Central memory CD8-positive, alpha-beta T cell (primary cell): ENCODE data around the gene HOXB7.

ENCODE experiments used
- ATAC-seq: fragments of 150-1000 bp; cut with Tn5 transposase; replicated peaks from 2 replicates; pipeline ENCODE4 v1.10.0; 2022; ENCODE audit warnings: mild to moderate bottlenecking, moderate FRiP score, moderate number of reproducible peaks; ENCODE audit not compliant: poor library complexity, severe bottlenecking; ENCODE audit errors: extremely low read depth
- DNase-seq, 2 donors: peaks; one replicate each; pipeline ENCODE4 v3.0.0; 2021; ENCODE audit warnings: low spot score in 2 of 2
- H3K27ac Mint-ChIP-seq: one replicate; pipeline ENCODE4 v1.8.0; 2022; ENCODE audit warnings: low read depth, mild to moderate bottlenecking, moderate library complexity, mixed read lengths
- H3K27me3 Mint-ChIP-seq: one replicate; pipeline ENCODE4 v1.8.0; 2022; ENCODE audit warnings: mixed read lengths
- H3K36me3 Mint-ChIP-seq: one replicate; pipeline ENCODE4 v1.8.0; 2022; ENCODE audit warnings: mild to moderate bottlenecking, moderate library complexity, mixed read lengths; ENCODE audit not compliant: insufficient read depth
- H3K4me1 Mint-ChIP-seq: one replicate; pipeline ENCODE4 v1.8.0; 2022; ENCODE audit warnings: mixed read lengths
- H3K4me3 Mint-ChIP-seq: one replicate; pipeline ENCODE4 v1.8.0; 2022; ENCODE audit warnings: mild to moderate bottlenecking, moderate library complexity, mixed read lengths
- H3K9me3 Mint-ChIP-seq: one replicate; pipeline ENCODE4 v1.8.0; 2022; ENCODE audit warnings: mixed read lengths

Gene HOXB7

DNA sequence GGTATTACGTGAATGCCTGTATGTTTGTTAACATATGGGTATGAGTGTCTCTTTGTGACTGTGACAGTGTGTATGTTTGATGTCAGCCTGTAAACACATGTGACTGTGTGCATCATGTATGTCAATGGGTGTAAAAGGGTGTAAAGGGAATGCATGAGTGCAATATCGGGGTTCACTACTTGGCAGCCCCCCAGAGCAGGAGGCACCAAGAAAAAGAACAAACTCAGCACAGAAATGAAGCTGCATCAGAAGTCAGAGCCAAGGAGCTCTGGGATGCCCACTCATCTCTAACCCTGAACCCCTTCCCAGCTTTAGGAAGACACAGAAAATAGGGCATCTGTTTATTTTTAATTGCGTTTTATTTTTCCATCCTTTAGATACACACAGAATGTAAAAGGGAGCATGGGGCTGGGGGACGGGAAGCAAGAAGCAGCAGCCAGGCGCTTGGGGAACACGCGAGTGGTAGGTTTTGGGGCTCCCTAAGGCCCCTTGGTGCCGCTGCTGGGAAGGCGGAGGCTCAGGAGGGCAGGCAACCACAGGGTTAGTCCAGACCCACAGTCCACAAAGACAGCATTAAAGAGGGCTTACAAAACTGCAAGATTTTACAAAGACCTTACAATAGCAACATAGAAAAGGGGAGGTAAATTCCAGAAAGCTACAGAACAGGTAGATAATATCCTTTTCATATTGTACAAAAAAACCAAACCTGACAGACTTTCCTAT is 3.8 kb downstream of the HOXB7 start:
- Mint-ChIP-seq H3K4me1 (peaks cover 23% of the 10 kb centered on the region), H3K36me3 (peaks cover 9% of the 10 kb centered on the region), H3K27me3 (peaks cover 84% of the 10 kb centered on the region), H3K27ac (no peak overlapping the region), H3K4me3 (no peak overlapping the region), H3K9me3 (no peaks in the 10 kb centered on the region)
- ATAC-seq (no peak), DNase-seq (no peak)

DNA sequence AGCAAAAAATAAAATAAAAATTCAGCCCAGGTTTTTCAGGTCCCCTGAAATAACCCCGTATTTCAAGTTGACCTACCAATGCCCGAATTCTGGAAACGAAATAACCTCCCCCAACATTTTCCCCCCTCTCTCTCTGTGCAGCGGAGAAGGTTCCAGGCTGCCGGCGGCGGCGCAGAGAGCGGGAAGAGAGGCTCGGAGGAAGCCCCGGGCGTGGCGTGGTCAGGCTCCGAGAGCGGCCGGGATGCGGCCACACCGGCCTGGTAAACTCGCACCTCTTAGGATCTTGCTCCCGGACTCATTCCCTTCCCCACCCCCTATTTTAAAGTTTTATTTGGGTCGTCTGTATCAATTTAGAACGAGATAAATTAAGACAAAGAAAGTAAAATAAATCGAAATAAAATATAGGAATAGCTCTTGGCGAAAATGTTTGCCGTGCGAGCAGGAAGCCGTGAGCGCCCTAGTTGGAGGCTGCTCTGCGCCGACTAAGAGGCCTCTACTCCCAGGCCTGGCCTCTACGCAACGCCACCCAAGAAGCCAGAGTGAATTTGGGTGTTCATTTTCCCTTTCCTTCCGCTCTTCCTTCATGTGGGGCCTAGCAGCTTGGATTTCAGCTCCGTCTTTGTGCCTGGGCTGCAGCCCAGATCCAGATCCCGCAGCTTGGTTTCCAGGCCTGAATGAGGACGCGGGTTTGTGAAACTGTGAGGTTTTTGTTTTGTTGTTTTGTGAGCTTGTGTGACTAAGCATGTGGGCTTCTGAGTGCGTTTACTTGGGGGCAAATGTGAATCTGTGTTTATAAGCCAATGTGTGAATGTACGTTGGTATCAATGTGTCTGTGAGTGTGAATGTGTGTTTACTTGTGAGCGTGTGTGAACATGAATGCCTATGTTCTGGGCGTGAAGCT is 4.6 kb downstream of the HOXB7 start:
- no peak overlapping the region for H3K4me3 Mint-ChIP-seq
- peaks cover 11% of the 10 kb centered on the region for H3K36me3 Mint-ChIP-seq
- no peak for DNase-seq
- no peak overlapping the region for H3K27ac Mint-ChIP-seq
- no peak for ATAC-seq
- H3K27me3 Mint-ChIP-seq, result peaks cover 84% of the 10 kb centered on the region
- no peaks in the 10 kb centered on the region for H3K9me3 Mint-ChIP-seq
- H3K4me1 Mint-ChIP-seq, result peaks cover 22% of the 10 kb centered on the region

DNA sequence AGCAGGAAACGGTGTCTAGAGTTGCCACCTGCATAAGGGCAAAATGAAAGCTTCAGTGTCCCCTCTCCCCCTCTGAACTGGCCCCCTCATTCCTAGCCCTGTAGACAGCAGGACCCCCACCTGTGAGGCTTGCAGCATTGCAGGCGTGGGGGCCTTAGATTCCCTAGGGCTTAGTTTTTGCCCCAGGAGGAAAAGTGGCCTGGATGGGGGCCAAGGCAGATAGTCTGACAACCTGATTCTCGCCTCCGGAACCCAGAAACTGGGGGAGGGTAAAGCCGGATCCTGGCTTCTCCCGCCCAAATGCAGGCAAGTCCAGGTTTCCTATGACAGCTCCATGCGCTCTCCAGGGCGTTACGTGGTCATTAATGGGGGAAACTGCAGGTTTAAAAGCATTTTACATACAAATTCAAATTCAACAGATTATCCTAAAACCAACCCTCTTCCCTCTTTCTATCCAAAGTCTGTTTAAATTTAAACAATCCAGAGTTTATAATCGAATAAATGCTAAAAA is 5.4 kb downstream of the HOXB7 start:
- ATAC-seq (no peak), DNase-seq (no peak)
- Mint-ChIP-seq H3K27me3 (peaks cover 88% of the 10 kb centered on the region), H3K4me3 (no peak overlapping the region), H3K27ac (no peak overlapping the region), H3K9me3 (no peaks in the 10 kb centered on the region), H3K36me3 (peaks cover 6% of the 10 kb centered on the region), H3K4me1 (peaks cover 15% of the 10 kb centered on the region)

DNA sequence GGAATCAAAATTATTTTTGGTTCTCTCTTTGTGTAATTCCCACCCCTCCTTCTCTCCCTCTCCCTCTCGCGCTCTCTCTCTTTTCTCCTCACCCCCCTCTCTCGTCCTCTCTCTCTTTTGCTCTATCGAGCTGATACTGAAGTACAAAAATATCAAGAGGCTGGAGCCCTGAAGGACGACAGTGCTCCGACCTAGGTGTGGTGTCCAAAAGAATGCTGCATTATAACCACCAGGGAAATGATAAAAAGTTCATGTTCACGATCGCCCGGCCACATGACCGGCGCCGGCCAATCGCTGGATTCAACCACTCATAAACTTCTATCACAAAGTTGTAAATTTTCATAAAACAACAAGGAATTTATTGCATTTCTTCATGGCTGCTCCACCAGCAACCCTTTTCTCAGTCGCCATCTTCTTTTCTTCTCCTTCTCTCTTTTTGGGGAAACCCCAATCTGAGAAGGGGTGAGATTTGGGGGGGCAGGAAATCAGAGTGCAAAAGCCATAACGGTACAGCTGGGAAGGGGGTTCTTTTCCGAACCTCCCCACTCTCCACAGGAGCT is 6.0 kb downstream of the HOXB7 start, which contains the start of gene HOXB6:
TSS of gene HOXB6 (minus strand) at position 217 of the 560 bp plus-strand sequence. CDS start 6,836 bp downstream, outside the sequence.
- DNase-seq, result no peak
- no peak for ATAC-seq
- Mint-ChIP-seq H3K27me3 (peaks cover 94% of the 10 kb centered on the region), H3K4me1 (peaks cover 15% of the 10 kb centered on the region), H3K4me3 (peak within 1 kb of the TSS; percentile 34), H3K27ac (no peak within 1 kb of the TSS), H3K9me3 (no peaks in the 10 kb centered on the region), H3K36me3 (peaks cover 5% of the 10 kb centered on the region)

DNA sequence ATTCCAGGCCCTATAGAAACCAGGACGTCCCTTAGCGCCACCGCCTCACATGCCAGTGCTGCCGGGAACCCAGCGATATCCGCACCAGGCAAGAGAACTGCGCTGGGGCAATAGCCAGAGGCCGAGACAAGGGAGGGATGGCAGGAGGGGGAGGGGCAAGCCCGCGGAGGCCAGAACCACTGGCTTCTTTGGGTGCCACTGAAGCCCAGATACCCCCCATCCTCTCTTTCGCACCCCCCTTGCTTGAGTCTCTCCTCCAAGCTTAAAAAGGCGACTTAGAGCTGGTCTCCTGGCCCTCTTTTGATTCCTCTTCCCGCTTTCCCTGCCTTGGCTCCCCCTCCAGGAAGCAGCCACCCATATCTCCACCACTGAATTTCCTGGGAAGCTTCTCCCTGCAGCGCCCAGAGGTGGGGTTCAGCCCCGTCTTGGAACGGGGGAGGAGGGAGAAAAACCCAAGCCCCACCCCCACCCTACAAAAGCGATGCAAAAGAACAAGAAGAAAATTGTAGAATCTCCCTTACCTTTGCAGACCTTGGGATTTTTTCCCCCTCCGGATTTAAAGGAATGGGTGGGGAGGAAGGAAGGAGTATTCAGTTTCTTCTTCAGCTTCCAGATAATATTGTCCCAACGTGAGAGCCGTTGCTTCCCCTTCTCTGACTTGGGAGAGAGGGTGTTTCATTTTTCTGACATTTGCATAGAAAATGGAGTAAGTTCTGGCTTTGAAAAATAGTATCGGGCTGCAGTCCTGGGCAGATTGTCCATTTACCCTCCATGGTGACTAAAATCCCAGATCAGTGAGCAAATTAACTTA is 6.7 kb downstream of the HOXB7 start:
- no peaks in the 10 kb centered on the region for H3K9me3 Mint-ChIP-seq
- ATAC-seq, result no peak
- H3K27ac Mint-ChIP-seq, result no peak overlapping the region
- H3K4me3 Mint-ChIP-seq, result peak overlapping the region; percentile 34
- no peak for DNase-seq
- peaks cover 5% of the 10 kb centered on the region for H3K36me3 Mint-ChIP-seq
- H3K4me1 Mint-ChIP-seq, result peaks cover 15% of the 10 kb centered on the region
- H3K27me3 Mint-ChIP-seq, result peaks cover 99% of the 10 kb centered on the region

DNA sequence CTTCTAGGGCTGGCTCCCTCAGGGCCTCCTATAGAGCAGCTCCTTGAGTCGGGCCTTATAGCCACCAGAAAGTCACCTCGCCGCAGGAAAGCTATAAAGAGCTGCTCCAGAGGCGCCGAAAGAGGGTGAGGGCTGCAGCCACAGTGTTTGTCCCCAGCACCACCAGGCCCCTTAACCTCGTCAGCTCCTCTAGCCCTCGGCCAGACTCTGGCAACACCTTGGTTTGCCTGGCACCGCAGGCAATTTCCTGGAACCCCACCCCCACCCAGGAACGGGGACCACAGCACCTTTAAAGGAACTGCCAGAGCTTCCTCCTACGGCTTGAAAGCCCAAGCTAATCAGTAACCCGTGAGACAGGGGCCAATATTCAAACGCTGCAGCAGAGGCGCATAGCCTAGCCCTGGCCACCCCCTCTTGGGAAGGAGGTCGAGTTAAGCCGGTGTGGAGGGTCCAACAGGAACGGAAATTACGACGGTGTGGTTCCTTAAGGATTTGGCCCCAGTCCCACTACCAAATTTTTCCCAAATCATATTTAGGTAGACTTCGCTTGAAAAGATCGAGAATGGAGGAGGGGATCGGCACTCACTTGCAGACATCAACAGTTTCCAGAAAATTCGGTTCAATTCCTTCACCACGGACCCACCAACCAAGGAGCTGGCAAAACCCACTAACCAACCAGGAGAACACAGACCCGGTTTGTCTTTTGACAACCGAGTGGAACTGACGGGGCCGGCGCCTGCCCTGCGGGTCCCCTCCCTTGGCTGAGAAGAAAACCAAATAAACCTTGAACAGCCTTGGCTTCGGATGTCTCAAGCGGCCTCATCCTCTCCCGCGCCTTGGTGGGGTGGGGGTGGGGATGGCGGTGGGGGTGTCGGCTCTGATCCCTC is 9.0 kb downstream of the HOXB7 start:
- ATAC-seq (no peak), DNase-seq (no peak)
- Mint-ChIP-seq H3K27me3 (peaks cover 100% of the 10 kb centered on the region), H3K4me3 (no peak overlapping the region), H3K27ac (no peak overlapping the region), H3K9me3 (no peaks in the 10 kb centered on the region), H3K36me3 (peaks cover 8% of the 10 kb centered on the region), H3K4me1 (peaks cover 37% of the 10 kb centered on the region)

DNA sequence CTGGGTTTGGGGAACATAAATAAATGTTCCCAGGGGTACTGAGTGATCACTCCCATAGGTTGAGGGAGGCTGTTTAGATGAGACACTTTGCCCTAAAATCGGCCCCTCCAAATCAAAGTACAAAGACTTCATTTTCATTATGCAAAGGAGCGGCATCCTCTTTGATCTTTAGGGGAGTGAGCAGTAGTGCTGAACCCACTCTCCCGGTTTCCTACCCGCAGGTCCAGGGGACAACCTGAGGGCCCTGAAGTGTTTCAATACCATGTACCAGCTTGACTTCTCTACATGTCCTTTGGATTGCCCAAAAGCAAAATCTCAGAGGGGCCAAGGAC is 9.6 kb downstream of the HOXB7 start:
- peaks cover 43% of the 10 kb centered on the region for H3K4me1 Mint-ChIP-seq

DNA sequence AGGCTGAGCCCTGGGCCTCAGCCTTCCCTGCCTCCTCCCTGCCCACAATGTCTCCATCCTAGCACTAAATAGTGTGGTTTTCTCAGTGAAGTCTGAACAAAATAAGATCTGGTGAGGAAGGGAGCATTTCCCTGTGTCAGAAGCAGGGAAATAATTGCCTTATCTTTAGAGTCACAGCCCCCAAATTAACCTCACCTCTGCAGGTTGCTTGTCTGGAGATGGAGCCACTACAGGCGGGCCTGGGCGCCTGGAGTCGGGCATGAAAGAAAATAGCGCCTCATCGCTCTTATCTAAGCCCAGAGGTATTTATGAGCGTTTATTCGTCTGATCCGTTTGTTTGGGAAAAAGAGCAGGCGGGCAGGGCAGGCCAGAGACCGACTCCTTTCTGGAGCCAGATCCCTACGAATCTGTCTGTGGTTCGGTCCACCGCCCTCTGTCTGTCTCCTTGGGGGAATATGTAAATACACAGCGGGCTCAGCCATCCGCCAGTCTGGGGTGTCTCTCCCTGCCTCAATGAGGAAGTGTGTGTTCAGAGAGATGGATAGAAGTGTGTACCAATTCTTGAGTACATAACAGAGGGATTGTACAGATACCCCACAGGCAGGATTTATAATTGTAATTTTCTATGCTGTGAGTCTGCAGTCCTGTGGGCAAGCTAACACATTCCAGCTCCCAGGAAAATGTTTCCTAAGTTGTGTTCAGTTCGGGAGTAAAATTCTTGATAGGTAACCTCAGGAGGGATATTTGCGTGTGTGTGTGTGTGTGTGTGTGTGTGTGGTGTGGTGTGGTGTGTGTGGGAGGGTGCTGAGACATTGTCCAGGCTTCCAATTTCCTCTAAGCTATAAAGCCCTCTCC is 10.3 kb downstream of the HOXB7 start:
- Mint-ChIP-seq H3K36me3 (peaks cover 11% of the 10 kb centered on the region), H3K27ac (no peak overlapping the region), H3K27me3 (peaks cover 100% of the 10 kb centered on the region), H3K4me1 (peaks cover 44% of the 10 kb centered on the region), H3K4me3 (no peak overlapping the region), H3K9me3 (no peaks in the 10 kb centered on the region)
- no peak for ATAC-seq
- DNase-seq, result no peak

More for the DNA sequence above, 9.6 kb downstream of the HOXB7 start:
- Mint-ChIP-seq H3K27me3 (peaks cover 100% of the 10 kb centered on the region), H3K9me3 (no peaks in the 10 kb centered on the region), H3K4me3 (no peak overlapping the region), H3K27ac (no peak overlapping the region), H3K36me3 (peaks cover 11% of the 10 kb centered on the region)
- no peak for DNase-seq
- no peak for ATAC-seq

DNA sequence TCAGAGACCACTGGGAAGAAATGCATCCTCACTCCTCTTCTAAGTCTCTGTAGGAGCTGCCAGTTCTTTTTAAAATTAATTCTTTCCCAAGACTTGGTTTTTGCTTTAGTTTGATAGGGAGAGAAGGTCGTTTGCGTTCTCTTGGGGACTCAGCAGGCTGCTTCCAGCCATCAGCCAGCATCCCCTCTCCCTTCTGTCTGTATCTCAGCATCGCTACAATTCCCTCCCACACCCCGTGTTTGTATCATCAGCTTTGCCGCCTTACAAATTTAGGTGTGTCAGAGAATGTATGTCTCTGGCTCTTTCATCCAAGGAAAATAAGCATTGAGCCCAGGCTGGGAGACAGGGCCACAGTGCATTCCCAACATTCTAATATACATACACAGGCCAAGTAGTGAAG is 11.5 kb downstream of the HOXB7 start:
- Mint-ChIP-seq H3K27me3 (peaks cover 100% of the 10 kb centered on the region), H3K4me3 (no peak overlapping the region), H3K4me1 (peaks cover 41% of the 10 kb centered on the region), H3K27ac (no peak overlapping the region), H3K36me3 (peaks cover 11% of the 10 kb centered on the region), H3K9me3 (no peaks in the 10 kb centered on the region)
- DNase-seq (no peak), ATAC-seq (no peak)

DNA sequence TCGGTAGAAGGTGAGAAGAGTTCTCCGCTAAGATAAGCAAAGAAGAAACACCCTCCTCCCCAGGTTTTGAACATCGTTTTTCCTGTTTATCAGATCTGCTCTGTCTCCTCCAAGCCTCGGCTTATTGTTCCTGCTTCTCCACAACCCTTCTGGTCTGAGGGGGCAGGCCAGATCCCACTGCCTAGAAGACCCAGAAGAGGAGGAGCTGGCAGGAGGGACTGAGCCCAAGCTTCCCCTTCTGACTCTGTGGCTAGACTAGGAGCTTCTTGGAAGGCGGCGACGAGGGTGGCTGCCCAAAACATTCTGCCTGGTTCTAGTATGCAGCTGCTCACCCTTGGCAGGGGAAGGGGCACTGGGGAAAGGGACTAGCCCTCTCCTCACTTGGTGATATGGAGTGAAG is 12.1 kb downstream of the HOXB7 start:
- no peak for DNase-seq
- H3K9me3 Mint-ChIP-seq, result no peaks in the 10 kb centered on the region
- H3K4me1 Mint-ChIP-seq, result peaks cover 45% of the 10 kb centered on the region
- H3K27me3 Mint-ChIP-seq, result peaks cover 100% of the 10 kb centered on the region
- H3K4me3 Mint-ChIP-seq, result peak overlapping the region; percentile 82
- no peak for ATAC-seq
- H3K36me3 Mint-ChIP-seq, result peaks cover 15% of the 10 kb centered on the region
- H3K27ac Mint-ChIP-seq, result no peak overlapping the region
